Stimulated activated CD4-positive, alpha-beta T cell treated with anti-CD3 and anti-CD28 coated beads, Interleukin-15, amount 100 ng/mL, for 48 hours (primary cell): ENCODE results near the gene UBE2U.

Experiments used
- DNase-seq, 2 donors: peaks; one replicate each; pipeline ENCODE4 v3.0.0-alpha.2; 2020; ENCODE audit warnings: low read depth in 2 of 2

The UBE2U gene, protein sequence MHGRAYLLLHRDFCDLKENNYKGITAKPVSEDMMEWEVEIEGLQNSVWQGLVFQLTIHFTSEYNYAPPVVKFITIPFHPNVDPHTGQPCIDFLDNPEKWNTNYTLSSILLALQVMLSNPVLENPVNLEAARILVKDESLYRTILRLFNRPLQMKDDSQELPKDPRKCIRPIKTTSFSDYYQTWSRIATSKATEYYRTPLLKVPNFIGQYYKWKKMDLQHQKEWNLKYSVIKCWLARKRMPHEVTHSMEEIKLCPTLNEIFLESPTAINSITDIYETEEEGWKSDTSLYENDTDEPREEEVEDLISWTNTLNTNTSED

DNA sequence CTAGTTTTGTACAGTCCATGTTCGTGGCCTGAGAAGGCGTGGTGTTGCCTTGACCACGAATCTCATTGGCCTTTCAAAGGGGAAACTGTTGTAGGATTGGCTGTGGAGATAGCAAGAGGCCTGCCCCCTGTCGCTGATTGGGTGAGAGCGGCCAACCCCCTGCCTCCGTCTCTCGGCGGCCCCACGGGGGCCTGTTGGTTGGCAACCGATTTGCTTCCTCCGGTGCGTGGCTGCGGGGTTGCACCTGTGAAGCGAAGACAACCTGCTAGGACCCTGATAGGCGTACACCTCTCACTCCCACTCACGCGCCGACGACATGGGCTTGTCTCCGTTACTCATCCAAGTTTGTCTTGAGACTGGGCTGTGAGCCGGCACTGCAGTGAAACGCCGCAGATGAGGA, at the start of gene UBE2U:
Gene UBE2U (plus strand): TSS at position 204 of the 400 bp plus-strand sequence. CDS start 428 bp downstream, outside the sequence.
- no peak for DNase-seq

- no peak for DNase-seq
Measured at GRCh38 chr1:64155278-64155677, 48.1 kb upstream of the UBE2U start.

- DNase-seq, result no peak
Measured at GRCh38 chr1:64161357-64161941, 42.0 kb upstream of the UBE2U start.

- DNase-seq, result no peak
Measured at GRCh38 chr1:64162151-64162550, 41.3 kb upstream of the UBE2U start.

GRCh38 chr1:64162804-64163203, 40.6 kb upstream of the UBE2U start:
- no peak for DNase-seq

DNA sequence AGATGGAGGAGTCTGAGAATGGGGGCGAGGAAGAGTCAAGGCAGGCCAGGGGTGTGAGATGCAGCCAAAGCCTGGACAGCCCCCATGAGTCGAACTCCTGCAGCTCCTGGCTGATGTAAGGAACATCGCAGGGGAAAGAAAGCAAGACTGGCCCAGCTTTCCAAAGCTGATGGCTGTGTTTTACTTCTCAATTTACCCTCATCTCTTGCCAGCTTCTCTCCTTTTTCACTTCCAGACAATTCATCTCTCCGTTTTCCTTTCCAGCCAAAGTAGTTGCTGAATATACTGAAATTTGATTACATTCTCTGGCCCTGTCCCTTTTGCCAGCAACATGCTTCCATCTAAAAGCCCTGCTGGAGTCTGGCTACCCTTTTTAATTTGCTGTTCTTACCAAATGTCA, 40.0 kb upstream of the UBE2U start:
- DNase-seq, result no peak

GRCh38 chr1:64163970-64164369, 39.5 kb upstream of the UBE2U start:
- DNase-seq, result no peak

- DNase-seq, result no peak
Measured at GRCh38 chr1:64166629-64167028, 36.8 kb upstream of the UBE2U start.

DNA sequence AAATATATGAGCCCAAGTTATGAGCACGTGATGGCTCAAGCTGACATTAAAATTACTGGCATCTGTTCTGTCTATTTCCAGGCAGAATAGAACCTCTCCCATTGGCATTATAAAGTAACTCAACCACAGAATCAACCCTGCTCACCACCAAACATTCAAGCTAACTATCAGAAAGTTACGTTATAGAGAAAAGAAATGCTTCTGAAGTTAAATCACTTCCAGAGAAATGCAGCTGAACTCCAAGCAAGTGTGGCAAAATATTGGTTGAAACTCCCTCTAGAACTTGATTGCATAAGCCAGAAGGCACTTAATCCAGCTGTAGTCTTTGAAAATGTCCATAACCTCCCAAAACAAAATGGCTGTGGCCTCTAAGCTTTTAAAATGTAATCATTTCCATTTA, 36.2 kb upstream of the UBE2U start:
- no peak for DNase-seq

DNA sequence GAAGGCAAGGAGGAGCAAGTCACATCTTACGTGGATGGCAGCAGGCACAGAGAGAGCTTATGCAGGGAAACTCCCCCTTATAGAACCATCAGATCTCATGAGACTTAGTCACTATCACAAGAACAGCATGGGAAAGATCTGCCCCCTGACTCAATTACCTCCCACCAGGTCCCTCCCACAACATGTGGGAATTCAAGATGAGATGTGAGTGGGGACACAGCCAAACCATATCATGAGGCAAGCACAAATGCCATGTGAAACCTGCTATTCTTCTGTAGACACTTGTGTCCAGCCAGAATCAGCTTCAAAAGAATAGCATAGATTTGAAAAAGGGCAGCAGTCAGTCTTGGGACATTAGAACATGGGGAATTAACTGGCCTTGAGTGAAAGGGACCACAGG, 32.2 kb upstream of the UBE2U start:
- no peak for DNase-seq

- no peak for DNase-seq
Measured at GRCh38 chr1:64171797-64172281, 31.6 kb upstream of the UBE2U start.

GRCh38 chr1:64172458-64172983, 30.9 kb upstream of the UBE2U start:
- no peak for DNase-seq

DNA sequence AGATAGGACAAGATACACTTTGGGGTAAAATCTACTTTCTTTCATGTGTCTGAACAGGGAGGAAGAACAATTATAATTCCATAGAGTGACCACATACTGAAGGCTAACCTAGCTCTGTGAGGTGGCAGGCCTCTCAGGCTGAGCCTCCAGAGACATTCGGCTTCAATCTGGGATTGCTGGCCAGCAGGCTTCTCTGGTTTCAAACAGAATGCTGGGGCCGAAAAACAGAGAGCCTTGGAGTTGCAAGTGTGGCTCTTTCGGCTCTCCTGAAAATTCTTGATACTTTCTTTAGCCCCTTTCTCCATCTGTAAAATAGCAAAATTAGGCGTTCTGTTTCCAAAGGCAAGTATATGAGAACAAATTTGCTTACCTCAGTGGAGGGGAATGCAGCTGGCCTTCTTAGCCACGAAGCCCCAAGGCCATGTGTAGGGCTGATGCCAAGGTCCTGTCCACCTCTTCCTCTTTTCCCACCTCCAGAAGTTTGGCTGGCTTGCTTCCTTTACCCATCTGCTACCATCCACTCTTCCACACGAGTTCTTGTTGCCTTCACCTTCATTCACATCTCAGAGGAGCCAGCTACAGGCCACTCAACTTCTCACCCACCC, 30.0 kb upstream of the UBE2U start:
- no peak for DNase-seq

GRCh38 chr1:64175639-64176038, 27.8 kb upstream of the UBE2U start:
- DNase-seq, result no peak

DNA sequence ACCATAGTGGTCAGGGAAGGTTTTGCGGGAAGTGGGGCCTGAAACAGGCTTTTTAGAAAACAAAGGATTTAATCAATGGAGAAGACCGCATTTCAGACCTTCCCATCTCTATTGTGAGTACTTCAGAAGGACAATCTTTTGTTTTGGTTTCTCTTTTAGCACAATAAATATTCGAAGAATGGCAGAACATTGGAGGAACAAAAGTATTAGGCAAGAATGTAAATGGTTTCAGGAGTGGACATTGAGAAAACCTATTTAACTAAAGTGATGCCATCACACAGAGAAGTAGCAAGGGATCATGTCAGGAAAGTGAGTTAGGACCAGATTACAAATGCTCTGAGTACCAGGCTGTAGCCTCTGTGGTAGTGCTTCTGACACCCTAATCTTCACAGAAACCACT, 26.8 kb upstream of the UBE2U start:
- no peak for DNase-seq

GRCh38 chr1:64179588-64179987, 23.8 kb upstream of the UBE2U start:
- no peak for DNase-seq

GRCh38 chr1:64182207-64182606, 21.2 kb upstream of the UBE2U start:
- no peak for DNase-seq

- DNase-seq, result no peak
Measured at GRCh38 chr1:64183395-64184002, 19.9 kb upstream of the UBE2U start.

DNA sequence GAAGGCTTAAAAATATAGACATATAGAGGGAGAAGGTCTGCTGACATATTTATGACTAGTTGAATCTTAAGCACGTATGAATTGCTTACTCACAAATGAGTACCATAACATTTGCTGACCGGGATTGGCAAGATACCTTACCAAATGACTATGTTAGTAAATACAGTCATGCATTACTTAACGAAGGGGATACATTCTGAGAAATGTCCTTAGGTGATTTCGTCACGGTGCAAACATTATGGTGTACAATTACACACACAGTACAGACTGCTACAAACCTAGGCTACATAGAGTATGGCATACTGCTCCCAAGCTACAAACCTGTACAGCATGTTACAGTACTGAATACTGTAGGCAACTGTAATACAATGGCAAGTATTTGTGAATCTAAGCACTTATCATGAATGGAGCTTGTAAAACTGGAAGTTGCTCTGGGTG, 19.4 kb upstream of the UBE2U start:
- no peak for DNase-seq

DNA sequence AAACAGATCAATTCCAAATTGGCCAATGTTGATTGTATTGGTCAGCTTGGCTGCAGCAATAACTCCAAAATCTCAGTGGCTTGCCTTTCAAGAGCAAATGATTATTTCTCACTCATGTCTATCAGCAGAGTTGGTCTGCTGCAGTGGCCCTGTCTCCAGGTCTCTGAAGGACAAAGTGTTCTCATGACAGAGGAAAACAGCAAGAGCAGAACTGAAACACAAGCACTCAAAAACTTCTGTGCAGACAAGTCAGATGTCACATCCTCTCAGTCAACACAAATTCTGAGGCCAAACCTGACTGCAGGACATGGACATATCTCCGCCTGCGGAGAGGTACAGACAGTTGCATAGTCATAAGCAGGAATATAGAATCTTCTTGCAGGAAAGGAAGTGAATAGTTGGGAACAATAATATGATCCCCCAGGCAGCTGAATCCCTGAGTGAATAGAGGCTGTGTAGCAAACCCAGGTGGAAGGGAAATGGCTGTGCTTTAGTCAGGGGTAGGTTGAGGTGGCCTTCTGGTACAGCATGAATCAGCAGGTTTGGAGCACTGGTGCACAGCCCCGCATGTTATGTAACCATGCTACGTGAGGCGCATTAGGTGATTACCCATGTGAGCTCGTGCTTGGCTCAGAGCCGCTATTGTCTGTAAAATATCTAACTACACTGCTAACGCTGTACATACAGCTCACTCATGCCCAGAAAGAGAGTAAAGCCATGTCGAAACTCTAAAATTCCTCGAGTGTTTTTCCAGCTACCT, 17.1 kb upstream of the UBE2U start:
- DNase-seq, result no peak

DNA sequence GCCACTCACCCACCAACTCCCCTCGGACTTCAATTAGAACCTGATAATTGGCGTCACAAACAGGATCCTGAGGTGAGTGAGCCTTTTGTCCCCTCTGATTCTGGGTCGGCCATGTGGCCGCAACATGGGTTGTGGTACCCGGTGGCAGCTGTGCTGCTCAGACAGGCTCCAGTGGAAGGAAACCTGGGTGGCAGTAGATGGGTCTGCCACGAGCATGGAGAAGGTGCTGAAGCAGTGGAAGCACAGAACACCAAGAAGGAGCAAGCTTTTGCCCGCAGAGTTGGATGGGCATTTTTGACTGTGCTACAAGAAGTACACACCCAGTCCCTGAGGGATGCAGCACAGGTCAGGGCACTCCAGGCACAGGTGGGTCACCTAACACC, 16.5 kb upstream of the UBE2U start:
- DNase-seq, result no peak

- no peak for DNase-seq
Measured at GRCh38 chr1:64187646-64188045, 15.8 kb upstream of the UBE2U start.
